Right atrium auricular region (tissue), 2 donors: ENCODE data around the gene ANKRD65. TPM values are rescaled to one million over a fixed set of nuclear protein-coding genes. Genes with fewer than 3 reads are reported as not detected.
"Not testable (repeated sequence)": the region's sequence is repeated elsewhere in the genome, so short reads cannot be mapped to it uniquely, and the experiment has no call there.

ENCODE experiments used
- DNase-seq: peaks from one replicate; pipeline ENCODE4 v3.0.0-alpha.2; 2019; ENCODE audit warnings: low spot score
- H3K27ac ChIP-seq, 2 donors: fragments of 200-600 bp; sonication (generic); 1 replicate in 1 of 2; 2 replicates in 1 of 2; pipeline ENCODE4 v1.5.1; 2016 to 2019
- H3K27me3 ChIP-seq, 2 donors: fragments of 200-600 bp; sonication (generic); one replicate each; pipeline versions ENCODE4 v1.5.1 to v1.6.0; 2017 to 2019
- H3K36me3 ChIP-seq: fragments of 200-600 bp; sonication (generic); one replicate; pipeline ENCODE4 v1.5.1; 2016
- H3K4me1 ChIP-seq, 2 donors: fragments of 200-600 bp; sonication (generic); one replicate each; pipeline versions ENCODE4 v1.5.1 to v1.6.0; 2017 to 2019
- H3K4me3 ChIP-seq, 2 donors: fragments of 200-600 bp; sonication (generic); 1 replicate in 1 of 2; 2 replicates in 1 of 2; pipeline ENCODE4 v1.5.1; 2017 to 2019; ENCODE audit warnings: mild to moderate bottlenecking in 1 of 2, moderate library complexity in 1 of 2
- H3K9me3 ChIP-seq, 2 donors: fragments of 200-600 bp; sonication (generic); one replicate each; pipeline ENCODE4 v1.5.1; 2019
- CTCF ChIP-seq, 2 donors: fragments of 200-600 bp; sonication (generic); IDR thresholded peaks; one replicate each; pipeline ENCODE4 v1.5.1; 2019; ENCODE audit warnings: antibody characterized with exemption in 2 of 2
- total RNA-seq, 2 donors: library from RNA; depleted of rRNA; stranded (reverse); fragments of >200 nt; gene quantifications; one replicate each; pipeline ENCODE4 v1.1.0, GENCODE V29; 2016

The ANKRD65 gene
- total RNA-seq, 2 donors from 2014 or later = 2.2 to 2.4 TPM

- Histone ChIP-seq H3K4me3 (no peak overlapping the region), H3K27ac (no peak overlapping the region), H3K27me3 (no peaks in the 10 kb centered on the region), H3K9me3 (no peaks in the 10 kb centered on the region), H3K4me1 (peaks cover 0 to 6% of the 10 kb centered on the region in 2 donors), H3K36me3 (no peaks in the 10 kb centered on the region)
- DNase-seq = no peak
- no peak for TF ChIP-seq CTCF (IDR thresholded peaks at IDR 0.05)
Measured at GRCh38 chr1:1460540-1461130, 39.6 kb upstream of the ANKRD65 start.

GRCh38 chr1:1459711-1460110 is 38.6 kb upstream of the ANKRD65 start:
- H3K36me3 ChIP-seq, H3K9me3 ChIP-seq, DNase-seq, H3K4me3 ChIP-seq, H3K27ac ChIP-seq, H3K4me1 ChIP-seq, H3K27me3 ChIP-seq: not testable (repeated sequence)

GRCh38 chr1:1459156-1459555 is 38.1 kb upstream of the ANKRD65 start:
- not testable (repeated sequence) for H3K4me1 ChIP-seq, H3K4me3 ChIP-seq, H3K27me3 ChIP-seq, DNase-seq, H3K27ac ChIP-seq, H3K36me3 ChIP-seq, H3K9me3 ChIP-seq

GRCh38 chr1:1456683-1457255 is 35.7 kb upstream of the ANKRD65 start:
- H3K36me3 ChIP-seq, H3K4me3 ChIP-seq, H3K9me3 ChIP-seq, H3K4me1 ChIP-seq, H3K27me3 ChIP-seq, H3K27ac ChIP-seq, DNase-seq: not testable (repeated sequence)

GRCh38 chr1:1455934-1456333 is 34.9 kb upstream of the ANKRD65 start:
- not testable (repeated sequence) for H3K27ac ChIP-seq, H3K9me3 ChIP-seq, H3K36me3 ChIP-seq, DNase-seq, H3K27me3 ChIP-seq, H3K4me1 ChIP-seq, H3K4me3 ChIP-seq

GRCh38 chr1:1455366-1455884 is 34.3 kb upstream of the ANKRD65 start:
- DNase-seq = no peak
- no peaks in the 10 kb centered on the region for H3K36me3 ChIP-seq
- TF ChIP-seq CTCF (IDR thresholded peaks at IDR 0.05) = no peak
- H3K27ac ChIP-seq = no peak overlapping the region
- no peak overlapping the region for H3K4me3 ChIP-seq
- no peaks in the 10 kb centered on the region for H3K9me3 ChIP-seq
- no peaks in the 10 kb centered on the region for H3K27me3 ChIP-seq
- H3K4me1 ChIP-seq = no peaks in the 10 kb centered on the region

- not testable (repeated sequence) for H3K4me3 ChIP-seq, DNase-seq
Measured at GRCh38 chr1:1454286-1455056, 33.4 kb upstream of the ANKRD65 start.

GRCh38 chr1:1452882-1453281 is 31.8 kb upstream of the ANKRD65 start:
- Histone ChIP-seq H3K9me3 (no peaks in the 10 kb centered on the region), H3K27me3 (no peaks in the 10 kb centered on the region), H3K36me3 (no peaks in the 10 kb centered on the region), H3K4me1 (no peaks in the 10 kb centered on the region), H3K4me3 (no peak overlapping the region), H3K27ac (no peak overlapping the region)
- no peak for DNase-seq
- no peak for TF ChIP-seq CTCF (IDR thresholded peaks at IDR 0.05)

More at GRCh38 chr1:1454286-1455056, 33.4 kb upstream of the ANKRD65 start:
- not testable (repeated sequence) for H3K9me3 ChIP-seq, H3K36me3 ChIP-seq, H3K27ac ChIP-seq, H3K4me1 ChIP-seq, H3K27me3 ChIP-seq

- not testable (repeated sequence) for H3K36me3 ChIP-seq, DNase-seq, H3K9me3 ChIP-seq
Measured at GRCh38 chr1:1452365-1452739, 31.3 kb upstream of the ANKRD65 start.

More at GRCh38 chr1:1452365-1452739, 31.3 kb upstream of the ANKRD65 start:
- not testable (repeated sequence) for H3K4me3 ChIP-seq, H3K27me3 ChIP-seq, H3K4me1 ChIP-seq, H3K27ac ChIP-seq
